Tracheal epithelial cell (primary cell): ENCODE results near the gene NUBPL. TPM values are rescaled to one million over a fixed set of nuclear protein-coding genes. Genes with fewer than 3 reads are reported as not detected.

Experiments used
- total RNA-seq: library from RNA; depleted of rRNA; stranded (reverse); fragments of >200 nt; gene quantifications from 2 replicates; pipeline ENCODE4 v1.2.1, GENCODE V29; 2014

NUBPL gene
- total RNA-seq: 11.8 and 19.0 TPM in 2 replicates

GRCh38 chr14:31561155-31561846, at the start of gene NUBPL:
NUBPL (plus strand) TSS chr14:31561404; CDS start chr14:31561440, 36 bp downstream.

Other genes with a start within 250 kb of the NUBPL start
- 16.8 and 19.0 TPM in 2 replicates for gene HEATR5A, start 140.9 kb upstream of the NUBPL start, total RNA-seq
- gene DTD2, start 103.9 kb upstream of the NUBPL start, total RNA-seq: 54.7 and 92.5 TPM in 2 replicates
- gene GPR33, start 73.4 kb upstream of the NUBPL start, total RNA-seq: not detected in 2 replicates